HG03097 (cell line): Measurements from ENCODE around the gene NTN4.
"Not testable (repeated sequence)": the region's sequence is repeated elsewhere in the genome, so short reads cannot be mapped to it uniquely, and the experiment has no call there.

ENCODE experiments used
- ATAC-seq: cut with Tn5 transposase; IDR thresholded peaks from one replicate; pipeline ENCODE4 v1.9.1; 2021; ENCODE audit not compliant: unreplicated experiment, low FRiP score

NTN4 gene

GRCh38 chr12:95759718-95760117 lies 30.8 kb downstream of the NTN4 start:
- no peak for ATAC-seq

- no peak for ATAC-seq
These were observed 31.5 kb downstream of the NTN4 start for GRCh38 chr12:95759039-95759438.

GRCh38 chr12:95756362-95756761 lies 34.2 kb downstream of the NTN4 start:
- no peak for ATAC-seq

- ATAC-seq, result no peak
These were observed 35.2 kb downstream of the NTN4 start for GRCh38 chr12:95755261-95755865.

- ATAC-seq, result not testable (repeated sequence)
These were observed 44.5 kb downstream of the NTN4 start for GRCh38 chr12:95746062-95746461.

GRCh38 chr12:95742586-95742985 lies 48.0 kb downstream of the NTN4 start:
- ATAC-seq, result no peak

- ATAC-seq, result no peak
These were observed 48.9 kb downstream of the NTN4 start for GRCh38 chr12:95741635-95742034.

- ATAC-seq, result no peak
These were observed 49.8 kb downstream of the NTN4 start for GRCh38 chr12:95740751-95741150.

GRCh38 chr12:95739561-95740313 lies 50.8 kb downstream of the NTN4 start:
- no peak for ATAC-seq

GRCh38 chr12:95738024-95738611 lies 52.4 kb downstream of the NTN4 start:
- no peak for ATAC-seq

- ATAC-seq, result no peak
These were observed 53.9 kb downstream of the NTN4 start for GRCh38 chr12:95736631-95737030.

GRCh38 chr12:95735728-95736127 lies 54.8 kb downstream of the NTN4 start:
- not testable (repeated sequence) for ATAC-seq

GRCh38 chr12:95733141-95733825 lies 57.3 kb downstream of the NTN4 start:
- no peak for ATAC-seq

- ATAC-seq, result no peak
These were observed 59.0 kb downstream of the NTN4 start for GRCh38 chr12:95731519-95731958.

GRCh38 chr12:95730457-95730856 lies 60.1 kb downstream of the NTN4 start:
- ATAC-seq, result no peak

- ATAC-seq, result no peak
These were observed 63.7 kb downstream of the NTN4 start for GRCh38 chr12:95726903-95727302.

- no peak for ATAC-seq
These were observed 65.8 kb downstream of the NTN4 start for GRCh38 chr12:95724767-95725166.

GRCh38 chr12:95723693-95724384 lies 66.7 kb downstream of the NTN4 start:
- no peak for ATAC-seq

GRCh38 chr12:95721320-95721719 lies 69.2 kb downstream of the NTN4 start:
- no peak for ATAC-seq

- no peak for ATAC-seq
These were observed 70.4 kb downstream of the NTN4 start for GRCh38 chr12:95720146-95720545.

GRCh38 chr12:95718772-95719171 lies 71.8 kb downstream of the NTN4 start:
- no peak for ATAC-seq
